Chondrocyte (in vitro differentiated cells): ENCODE results near the gene PADI4. TPM values are rescaled to one million over a fixed set of nuclear protein-coding genes. Genes with fewer than 3 reads are reported as not detected.

ENCODE experiments used
- DNase-seq: peaks from one replicate; pipeline ENCODE4 v3.0.0; 2021; ENCODE audit warnings: mixed read lengths, low spot score
- H3K27ac Mint-ChIP-seq: one replicate; pipeline ENCODE4 v1.8.0; 2021; ENCODE audit warnings: mild to moderate bottlenecking, moderate library complexity, mixed read lengths; ENCODE audit not compliant: unreplicated experiment
- H3K27me3 Mint-ChIP-seq: 2 replicates; pipeline ENCODE4 v1.8.0; 2021; ENCODE audit warnings: low read depth, mixed read lengths
- H3K36me3 Mint-ChIP-seq: 2 replicates; pipeline ENCODE4 v1.8.0; 2021; ENCODE audit warnings: low read depth, mixed read lengths
- H3K4me1 Mint-ChIP-seq: 2 replicates; pipeline ENCODE4 v1.8.0; 2021; ENCODE audit warnings: low read depth, mild to moderate bottlenecking, mixed read lengths
- H3K4me3 Mint-ChIP-seq: one replicate; pipeline ENCODE4 v1.8.0; 2021; ENCODE audit warnings: mild to moderate bottlenecking, moderate library complexity, mixed read lengths; ENCODE audit not compliant: unreplicated experiment
- H3K9me3 Mint-ChIP-seq: 2 replicates; pipeline ENCODE4 v1.8.0; 2021; ENCODE audit warnings: low read depth, mixed read lengths
- total RNA-seq: library from RNA; stranded (reverse); gene quantifications from 3 replicates; pipeline ENCODE4 v1.2.1, GENCODE V29; 2021
- TF ChIP-seq, protein P1 (sequence below): fragments of 200-600 bp; sonication (generic); IDR thresholded peaks from 2 replicates; pipeline ENCODE4 v1.5.0; 2021; ENCODE audit warnings: antibody characterized with exemption, mild to moderate bottlenecking, moderate library complexity

The PADI4 gene
- total RNA-seq, 1 donor from 2014 or later, result not detected

GRCh38 chr1:17292299-17293160 lies 15.5 kb upstream of the PADI4 start:
- TF ChIP-seq, protein P1, sequence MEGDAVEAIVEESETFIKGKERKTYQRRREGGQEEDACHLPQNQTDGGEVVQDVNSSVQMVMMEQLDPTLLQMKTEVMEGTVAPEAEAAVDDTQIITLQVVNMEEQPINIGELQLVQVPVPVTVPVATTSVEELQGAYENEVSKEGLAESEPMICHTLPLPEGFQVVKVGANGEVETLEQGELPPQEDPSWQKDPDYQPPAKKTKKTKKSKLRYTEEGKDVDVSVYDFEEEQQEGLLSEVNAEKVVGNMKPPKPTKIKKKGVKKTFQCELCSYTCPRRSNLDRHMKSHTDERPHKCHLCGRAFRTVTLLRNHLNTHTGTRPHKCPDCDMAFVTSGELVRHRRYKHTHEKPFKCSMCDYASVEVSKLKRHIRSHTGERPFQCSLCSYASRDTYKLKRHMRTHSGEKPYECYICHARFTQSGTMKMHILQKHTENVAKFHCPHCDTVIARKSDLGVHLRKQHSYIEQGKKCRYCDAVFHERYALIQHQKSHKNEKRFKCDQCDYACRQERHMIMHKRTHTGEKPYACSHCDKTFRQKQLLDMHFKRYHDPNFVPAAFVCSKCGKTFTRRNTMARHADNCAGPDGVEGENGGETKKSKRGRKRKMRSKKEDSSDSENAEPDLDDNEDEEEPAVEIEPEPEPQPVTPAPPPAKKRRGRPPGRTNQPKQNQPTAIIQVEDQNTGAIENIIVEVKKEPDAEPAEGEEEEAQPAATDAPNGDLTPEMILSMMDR, result no peak
- Mint-ChIP-seq H3K27me3 (peaks cover 2% of the 10 kb centered on the region), H3K27ac (no peak overlapping the region), H3K36me3 (no peaks in the 10 kb centered on the region), H3K9me3 (no peaks in the 10 kb centered on the region), H3K4me1 (peaks cover 11% of the 10 kb centered on the region), H3K4me3 (no peak overlapping the region)
- no peak for DNase-seq

GRCh38 chr1:17293681-17294425 lies 14.1 kb upstream of the PADI4 start:
- TF ChIP-seq, protein P1, result no peak
- peaks cover 2% of the 10 kb centered on the region for H3K27me3 Mint-ChIP-seq
- H3K36me3 Mint-ChIP-seq, result no peaks in the 10 kb centered on the region
- H3K4me1 Mint-ChIP-seq, result peaks cover 8% of the 10 kb centered on the region
- H3K9me3 Mint-ChIP-seq, result peaks cover under 1% of the 10 kb centered on the region
- no peak overlapping the region for H3K4me3 Mint-ChIP-seq
- no peak for DNase-seq
- H3K27ac Mint-ChIP-seq, result no peak overlapping the region

DNA sequence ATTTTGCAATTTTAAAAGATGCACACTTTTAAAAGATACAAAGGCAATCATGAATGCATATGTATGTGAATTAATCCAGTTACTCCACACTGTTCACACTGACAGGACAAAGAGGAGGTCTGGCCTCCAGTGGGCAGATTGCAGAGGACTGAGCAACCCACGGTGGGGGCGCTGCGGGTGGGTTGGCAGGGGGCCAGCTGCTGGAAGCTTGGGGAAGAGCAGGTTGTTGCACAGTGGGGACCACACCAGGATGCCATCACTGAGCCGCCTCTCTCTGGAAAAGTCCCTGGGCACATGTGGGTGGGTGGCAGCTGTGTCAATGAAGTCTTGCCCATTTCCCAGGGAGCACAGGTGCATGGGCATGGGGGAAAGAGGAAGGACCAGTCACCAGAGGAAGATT lies 12.7 kb upstream of the PADI4 start:
- Mint-ChIP-seq H3K27me3 (peaks cover 4% of the 10 kb centered on the region), H3K9me3 (peaks cover 6% of the 10 kb centered on the region), H3K4me3 (no peak overlapping the region), H3K36me3 (peaks cover 2% of the 10 kb centered on the region), H3K4me1 (no peaks in the 10 kb centered on the region), H3K27ac (no peak overlapping the region)
- TF ChIP-seq, protein P1, result no peak
- DNase-seq, result no peak

DNA sequence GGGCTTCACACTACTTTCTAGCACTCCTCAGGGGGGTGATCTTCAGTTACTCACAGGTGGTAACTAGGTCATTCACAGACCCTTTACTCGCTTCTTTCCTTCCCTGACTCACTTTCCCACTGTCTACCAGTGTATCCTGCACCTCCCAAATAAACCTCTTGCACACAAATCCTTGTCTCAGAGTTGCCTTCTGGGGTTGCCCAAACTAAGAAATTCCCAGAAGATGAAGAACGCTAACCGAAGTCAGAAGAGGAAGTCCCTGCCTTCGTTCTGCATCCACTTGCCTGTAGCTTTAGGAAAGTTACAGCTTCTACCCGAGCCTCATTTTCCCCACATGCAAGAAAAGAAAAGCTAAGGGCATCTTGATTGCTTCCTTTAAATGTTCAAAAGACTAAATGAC lies 11.9 kb upstream of the PADI4 start:
- Mint-ChIP-seq H3K9me3 (peaks cover 6% of the 10 kb centered on the region), H3K4me3 (no peak overlapping the region), H3K36me3 (peaks cover 2% of the 10 kb centered on the region), H3K27ac (no peak overlapping the region), H3K4me1 (no peaks in the 10 kb centered on the region), H3K27me3 (peaks cover 4% of the 10 kb centered on the region)
- no peak for DNase-seq
- TF ChIP-seq, protein P1, result no peak

- H3K9me3 Mint-ChIP-seq, result peaks cover 19% of the 10 kb centered on the region
- H3K27me3 Mint-ChIP-seq, result peaks cover 4% of the 10 kb centered on the region
- H3K36me3 Mint-ChIP-seq, result peaks cover 10% of the 10 kb centered on the region
- H3K4me3 Mint-ChIP-seq, result no peak overlapping the region
- no peaks in the 10 kb centered on the region for H3K4me1 Mint-ChIP-seq
- DNase-seq, result no peak
- H3K27ac Mint-ChIP-seq, result no peak overlapping the region
- TF ChIP-seq, protein P1, result no peak
Observed at GRCh38 chr1:17297991-17298390, 10.0 kb upstream of the PADI4 start.
